Parathyroid adenoma (tissue), 2 donors: ENCODE data around the gene MIF.
"Not testable (repeated sequence)": the region's sequence is repeated elsewhere in the genome, so short reads cannot be mapped to it uniquely, and the experiment has no call there.

Source experiments
- H2AFZ ChIP-seq: fragments of 300-600 bp; sonication (generic); one replicate; pipeline ENCODE4 v1.7.0; 2017; ENCODE audit warnings: antibody characterized with exemption, mild to moderate bottlenecking
- H3K27ac ChIP-seq: fragments of 300-600 bp; sonication (generic); one replicate; pipeline ENCODE4 v1.7.0; 2017
- H3K27me3 ChIP-seq: fragments of 300-600 bp; sonication (generic); one replicate; pipeline ENCODE4 v1.7.0; 2017; ENCODE audit warnings: low read length; ENCODE audit not compliant: control insufficient read depth, insufficient read depth
- H3K36me3 ChIP-seq: fragments of 300-600 bp; sonication (generic); one replicate; pipeline ENCODE4 v1.7.0; 2017; ENCODE audit warnings: low read length; ENCODE audit not compliant: control insufficient read depth, insufficient read depth
- H3K4me1 ChIP-seq: fragments of 300-600 bp; sonication (generic); one replicate; pipeline ENCODE4 v1.7.0; 2017; ENCODE audit warnings: control low read depth
- H3K4me2 ChIP-seq: fragments of 300-600 bp; sonication (generic); one replicate; pipeline ENCODE4 v1.7.0; 2017; ENCODE audit warnings: low read length
- H3K4me3 ChIP-seq: fragments of 300-600 bp; sonication (generic); one replicate; pipeline ENCODE4 v1.7.0; 2017; ENCODE audit warnings: low read depth, low read length
- H3K79me2 ChIP-seq: fragments of 300-600 bp; sonication (generic); one replicate; pipeline ENCODE4 v1.7.0; 2017; ENCODE audit warnings: control low read depth
- H3K9ac ChIP-seq: fragments of 300-600 bp; sonication (generic); one replicate; pipeline ENCODE4 v1.7.0; 2017; ENCODE audit warnings: mild to moderate bottlenecking
- H3K9me3 ChIP-seq: fragments of 300-600 bp; sonication (generic); one replicate; pipeline ENCODE4 v1.7.0; 2017; ENCODE audit warnings: low read length; ENCODE audit not compliant: control insufficient read depth
- TF ChIP-seq, protein P1 (sequence below): fragments of 300-600 bp; sonication (generic); IDR thresholded peaks from one replicate; pipeline ENCODE4 v1.7.0; 2017; ENCODE audit warnings: antibody characterized with exemption, mild to moderate bottlenecking
- donor health status: primary hyperparathyroidism.

MIF gene

DNA sequence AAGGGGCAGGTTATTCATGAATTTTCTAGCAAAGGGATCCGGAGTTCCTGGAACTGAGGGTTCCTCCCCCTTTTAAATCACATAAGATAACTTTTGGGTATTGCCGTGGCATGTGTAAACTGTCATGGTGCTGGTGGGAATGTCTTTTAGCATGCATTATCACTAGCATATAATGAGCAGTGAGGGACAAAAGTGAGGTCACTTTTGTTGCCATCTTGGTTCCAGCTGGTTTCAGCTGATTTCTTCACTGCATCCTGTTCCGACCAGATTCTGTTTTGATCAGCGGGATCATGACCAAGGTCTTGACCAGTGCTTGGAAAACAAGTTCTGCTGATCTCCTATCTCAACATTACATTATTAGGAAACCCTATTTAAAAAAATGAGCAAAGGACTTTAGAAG is 7.4 kb downstream of the MIF start:
- Histone ChIP-seq H3K9me3 (no peaks in the 10 kb centered on the region), H3K27me3 (no peaks in the 10 kb centered on the region), H3K4me2 (peak overlapping the region; percentile 44), H3K27ac (peak overlapping the region; percentile 66), H3K36me3 (no peaks in the 10 kb centered on the region), H3K4me3 (peak overlapping the region; percentile 6), H2AFZ (no peak overlapping the region), H3K79me2 (no peaks in the 10 kb centered on the region), H3K9ac (no peak overlapping the region), H3K4me1 (peaks cover 11% of the 10 kb centered on the region)
- TF ChIP-seq, protein P1, sequence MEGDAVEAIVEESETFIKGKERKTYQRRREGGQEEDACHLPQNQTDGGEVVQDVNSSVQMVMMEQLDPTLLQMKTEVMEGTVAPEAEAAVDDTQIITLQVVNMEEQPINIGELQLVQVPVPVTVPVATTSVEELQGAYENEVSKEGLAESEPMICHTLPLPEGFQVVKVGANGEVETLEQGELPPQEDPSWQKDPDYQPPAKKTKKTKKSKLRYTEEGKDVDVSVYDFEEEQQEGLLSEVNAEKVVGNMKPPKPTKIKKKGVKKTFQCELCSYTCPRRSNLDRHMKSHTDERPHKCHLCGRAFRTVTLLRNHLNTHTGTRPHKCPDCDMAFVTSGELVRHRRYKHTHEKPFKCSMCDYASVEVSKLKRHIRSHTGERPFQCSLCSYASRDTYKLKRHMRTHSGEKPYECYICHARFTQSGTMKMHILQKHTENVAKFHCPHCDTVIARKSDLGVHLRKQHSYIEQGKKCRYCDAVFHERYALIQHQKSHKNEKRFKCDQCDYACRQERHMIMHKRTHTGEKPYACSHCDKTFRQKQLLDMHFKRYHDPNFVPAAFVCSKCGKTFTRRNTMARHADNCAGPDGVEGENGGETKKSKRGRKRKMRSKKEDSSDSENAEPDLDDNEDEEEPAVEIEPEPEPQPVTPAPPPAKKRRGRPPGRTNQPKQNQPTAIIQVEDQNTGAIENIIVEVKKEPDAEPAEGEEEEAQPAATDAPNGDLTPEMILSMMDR: no peak

DNA sequence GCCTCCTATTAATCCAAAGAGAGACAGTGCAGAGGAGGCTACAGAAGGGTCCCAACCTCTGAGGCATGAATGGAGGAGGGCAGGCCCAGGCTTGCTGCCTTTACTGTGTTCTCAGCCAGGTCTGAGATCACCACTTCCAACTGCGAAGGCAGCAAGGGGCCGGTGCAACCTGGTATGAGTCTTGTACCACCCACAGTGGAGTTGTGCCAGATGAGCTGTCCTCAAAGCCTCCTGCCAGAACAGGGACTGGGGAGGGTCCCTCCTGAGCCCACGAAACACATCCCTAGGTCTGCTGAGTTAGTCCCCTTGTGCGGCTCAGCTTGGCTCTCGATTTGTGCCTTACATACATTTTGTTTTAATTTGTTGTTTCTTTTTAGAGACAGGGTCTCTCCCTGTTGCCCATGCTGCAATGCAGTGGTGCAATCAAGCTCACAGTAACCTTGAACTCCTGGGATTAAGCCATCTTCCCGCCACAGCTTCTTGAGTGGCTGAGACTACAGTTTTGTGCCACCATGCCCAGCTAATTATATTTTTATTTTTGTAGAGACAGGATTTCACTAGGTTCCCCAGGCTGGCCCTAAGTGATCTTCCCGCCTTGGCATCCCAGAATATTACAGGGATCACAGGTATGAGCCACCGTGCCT is 9.3 kb downstream of the MIF start:
- H3K4me1 ChIP-seq: peaks cover 9% of the 10 kb centered on the region
- H3K9ac ChIP-seq: no peak overlapping the region
- TF ChIP-seq, protein P1: no peak
- no peaks in the 10 kb centered on the region for H3K9me3 ChIP-seq
- no peaks in the 10 kb centered on the region for H3K36me3 ChIP-seq
- no peaks in the 10 kb centered on the region for H3K27me3 ChIP-seq
- H3K27ac ChIP-seq: no peak overlapping the region
- H3K4me2 ChIP-seq: no peak overlapping the region
- H3K4me3 ChIP-seq: no peak overlapping the region
- no peak overlapping the region for H2AFZ ChIP-seq
- no peaks in the 10 kb centered on the region for H3K79me2 ChIP-seq

DNA sequence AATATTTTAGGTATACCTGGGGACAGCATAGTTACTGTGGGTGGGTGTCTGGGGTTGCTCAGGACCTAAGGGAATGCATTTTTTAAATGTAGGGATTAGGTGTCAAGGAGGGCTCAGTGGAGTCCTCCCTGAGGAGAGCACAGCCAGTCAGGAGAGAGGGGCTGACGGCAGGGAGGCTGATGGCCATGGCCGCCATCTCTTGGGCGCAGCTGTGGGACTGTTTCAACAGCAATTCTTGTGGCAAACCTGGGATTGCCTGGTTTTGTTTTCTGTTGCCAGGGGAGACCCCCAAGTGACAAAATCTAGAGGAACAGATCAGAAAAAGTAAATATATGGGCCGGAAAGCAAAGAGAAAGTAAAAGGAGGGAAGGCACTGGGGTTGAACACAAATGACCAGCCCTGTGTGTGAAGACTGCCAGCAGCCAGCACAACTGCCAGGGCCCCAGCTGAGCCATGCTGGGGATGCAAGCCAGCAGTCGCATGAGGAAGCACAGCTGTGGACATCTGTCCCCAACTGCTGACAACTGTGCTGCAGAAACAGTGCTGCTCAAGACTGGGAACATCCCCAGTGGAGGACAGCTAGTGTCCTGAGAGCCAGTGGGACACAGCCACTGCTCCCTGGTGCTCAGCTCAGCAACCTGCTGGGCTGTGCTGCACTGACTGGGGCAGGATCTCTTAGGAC is 10.5 kb downstream of the MIF start:
- no peaks in the 10 kb centered on the region for H3K9me3 ChIP-seq
- no peaks in the 10 kb centered on the region for H3K36me3 ChIP-seq
- no peaks in the 10 kb centered on the region for H3K79me2 ChIP-seq
- H3K4me3 ChIP-seq: no peak overlapping the region
- no peaks in the 10 kb centered on the region for H3K27me3 ChIP-seq
- no peak overlapping the region for H3K9ac ChIP-seq
- H2AFZ ChIP-seq: no peak overlapping the region
- H3K4me1 ChIP-seq: peaks cover 18% of the 10 kb centered on the region
- no peak overlapping the region for H3K27ac ChIP-seq
- no peak overlapping the region for H3K4me2 ChIP-seq
- TF ChIP-seq, protein P1: no peak

DNA sequence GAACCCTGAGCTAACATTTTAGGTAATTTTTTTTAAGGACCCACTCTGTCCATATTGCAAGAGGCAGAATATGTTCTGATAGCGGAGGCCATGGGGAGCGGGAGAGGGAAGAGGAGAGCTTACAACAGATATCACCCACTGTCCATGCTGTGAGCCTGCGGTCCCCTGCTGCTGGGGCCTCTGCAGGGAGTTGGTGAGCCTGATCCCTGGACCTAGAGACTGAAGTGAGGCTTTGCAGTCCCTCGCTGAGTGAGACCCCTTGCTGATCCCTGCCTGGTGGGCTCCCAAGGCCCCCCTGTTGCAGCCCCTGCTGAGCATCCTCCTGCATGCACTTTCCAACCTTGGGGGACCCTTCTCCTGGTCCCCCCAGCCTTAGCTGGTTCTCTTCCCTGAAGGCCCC is 12.5 kb downstream of the MIF start:
- H3K4me2 ChIP-seq: no peak overlapping the region
- no peak overlapping the region for H2AFZ ChIP-seq
- no peaks in the 10 kb centered on the region for H3K27me3 ChIP-seq
- H3K4me3 ChIP-seq: no peak overlapping the region
- H3K36me3 ChIP-seq: no peaks in the 10 kb centered on the region
- TF ChIP-seq, protein P1: no peak
- peaks cover 13% of the 10 kb centered on the region for H3K4me1 ChIP-seq
- H3K9me3 ChIP-seq: no peaks in the 10 kb centered on the region
- no peak overlapping the region for H3K9ac ChIP-seq
- H3K27ac ChIP-seq: no peak overlapping the region
- no peaks in the 10 kb centered on the region for H3K79me2 ChIP-seq

DNA sequence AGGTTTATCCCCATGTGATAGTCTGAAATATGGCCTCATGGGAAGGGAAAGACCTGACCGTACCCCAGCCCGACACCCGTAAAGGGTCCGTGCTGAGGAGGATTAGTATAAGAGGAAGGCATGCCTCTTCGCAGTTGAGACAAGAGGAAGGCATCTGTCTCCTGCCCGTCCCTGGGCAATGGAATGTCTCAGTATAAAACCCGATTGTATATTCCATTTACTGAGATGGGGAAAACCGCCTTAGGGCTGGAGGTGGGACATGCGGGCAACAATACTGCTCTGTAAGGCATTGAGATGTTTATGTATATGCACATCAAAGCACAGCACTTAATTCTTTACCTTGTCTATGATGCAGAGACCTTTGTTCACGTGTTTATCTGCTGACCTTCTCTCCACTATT is 13.2 kb downstream of the MIF start:
- H3K79me2 ChIP-seq, H3K27ac ChIP-seq, H3K9me3 ChIP-seq, H3K36me3 ChIP-seq, H3K9ac ChIP-seq, H3K27me3 ChIP-seq, H2AFZ ChIP-seq, H3K4me3 ChIP-seq, H3K4me2 ChIP-seq, H3K4me1 ChIP-seq: not testable (repeated sequence)
